Heart left ventricle (tissue), 16 donors: ENCODE results near the gene TTLL9. TPM values are rescaled to one million over a fixed set of nuclear protein-coding genes. Genes with fewer than 3 reads are reported as not detected.
A peak's percentile ranks its signal among the peaks of the same experiment; 100 is the strongest.

ENCODE experiments used
- ATAC-seq, 4 donors: fragments of 200-7000 bp; cut with Tn5 transposase; one replicate each; pipeline ENCODE4 v1.9.1; 2020 to 2022; ENCODE audit warnings: moderate library complexity in 4 of 4, mild to moderate bottlenecking in 3 of 4, moderate number of reproducible peaks in 1 of 4
- DNase-seq, 5 donors: peaks; one replicate each; pipeline ENCODE4 v3.0.0-alpha.2; 2020
- H3K27ac ChIP-seq, 12 donors: fragments of 200-600 bp; sonication (generic) in 4 of 12; one replicate each; pipeline versions ENCODE4 v1.5.0 to v1.8.0; 2016 to 2022; ENCODE audit warnings: mild to moderate bottlenecking in 2 of 12
- H3K27me3 ChIP-seq, 9 donors: fragments of 200-600 bp; sonication (generic) in 2 of 9; one replicate each; pipeline versions ENCODE4 v1.5.1 to v1.8.0; 2016 to 2022; ENCODE audit warnings: mild to moderate bottlenecking in 3 of 9
- H3K36me3 ChIP-seq, 9 donors: fragments of 200-600 bp; sonication (generic) in 2 of 9; one replicate each; pipeline versions ENCODE4 v1.5.0 to v1.8.0; 2018 to 2022; ENCODE audit warnings: mild to moderate bottlenecking in 2 of 9
- H3K4me1 ChIP-seq, 12 donors: fragments of 200-600 bp; sonication (generic) in 4 of 12; one replicate each; pipeline versions ENCODE4 v1.5.0 to v1.8.0; 2016 to 2022; ENCODE audit warnings: mild to moderate bottlenecking in 3 of 12
- H3K4me3 ChIP-seq, 12 donors: fragments of 200-600 bp; sonication (generic) in 4 of 12; one replicate each; pipeline versions ENCODE4 v1.5.0 to v1.8.0; 2017 to 2022; ENCODE audit warnings: mild to moderate bottlenecking in 9 of 12, moderate library complexity in 4 of 12
- H3K9me3 ChIP-seq, 12 donors: fragments of 200-600 bp; sonication (generic) in 4 of 12; one replicate each; pipeline versions ENCODE4 v1.5.0 to v1.8.0; 2016 to 2022; ENCODE audit warnings: mild to moderate bottlenecking in 1 of 12
- POLR2A ChIP-seq, 2 donors: fragments of 450-650 bp; IDR thresholded peaks; one replicate each; pipeline ENCODE4 v1.6.1; 2017; ENCODE audit warnings: antibody characterized with exemption in 2 of 2, mild to moderate bottlenecking in 2 of 2, moderate library complexity in 2 of 2
- whole genome bisulfite sequencing, 4 donors: extraction: QIAGEN DNeasy Blood & Tissue Kit in 2 of 4; methylation state at CpG; one replicate each; pipeline versions ENCODE4 v1.1.5 to v1.1.7; 2013 to 2018; 5-methylcytosine and 5-hydroxymethylcytosine counted together
- intact Hi-C, 10 donors: fragments of 100-400 bp; cut with DNase I; formaldehyde crosslinking; loops; one replicate each; pipeline versions ENCODE4 v1.11.1 to v1.14.2; 2022
- polyA plus RNA-seq, 2 donors: library from polyadenylated mRNA; stranded (reverse); fragments of 200-250 nt; gene quantifications; one replicate each; pipeline ENCODE4 v1.2.3, GENCODE V29; 2013
- total RNA-seq, 9 donors: library from RNA; depleted of rRNA in 2 of 9; stranded (reverse); fragments of >200 nt in 2 of 9; fragmentation: NEBNext Ultra II Directional in 3 of 9; extraction: Animal tissue kit (Norgen Biotek cat#: 25700) in 3 of 9; gene quantifications; one replicate each; pipeline versions ENCODE4 v1.1.0 to v1.2.4, GENCODE V29; 2016 to 2023
- TF ChIP-seq, protein P1 (sequence below), 12 donors: fragments of 200-600 bp; sonication (generic) in 4 of 12; IDR thresholded peaks; one replicate each; pipeline versions ENCODE4 v1.5.0 to v1.8.0; 2018 to 2022; ENCODE audit warnings: antibody characterized with exemption in 12 of 12, mild to moderate bottlenecking in 5 of 12
- donor health status: ischemic (EF 13 %, LVEDD 7.1; RV severe dilation, severe dysfunction).
- donor health status: healthy with polysubstance abuse.
- donor health status: DM: no; HTN: yes; CAD: no.
- donor health status: DM: no; HTN: no; CAD: no.
- donor health status: ischemic (EF 25% LVEDD 6.9; RV normal size, moderate dysfunction).
- donor health status: ischemic (EF 25% LVEDD 5.7; RV mildly dilated, moderate dysfunction).
- donor health status: healthy.
- donor health status: DM: yes; HTN: yes; CAD: no.
- donor health status: ischemic (EF 35%, LVEDD 5.7; RV mildly dilated, moderate dysfunction).
- donor health status: nonischemic (EF 11% LVEDD 7.7; RV severe dilation, severe dysfunction).
- donor health status: DM: yes; HTN: yes; CAD: no.
- donor health status: PGD.
- donor health status: ischemic (EF 29% LVEDD 5.4; RV normal size, mild dysfunction).
- donor health status: nonischemic (EF 23%, LVEDD 6.1; RV moderate dilation, normal function).

Gene TTLL9
- total and polyA plus RNA-seq, 11 donors, result not detected

- ATAC-seq, result no peak
- H3K36me3 ChIP-seq, result no peaks in the 10 kb centered on the region
- H3K4me3 ChIP-seq, result peak overlapping the region in 1 of 12 donors; percentile 66
- TF ChIP-seq POLR2A (IDR thresholded peaks at IDR 0.05), result no peak
- TF ChIP-seq, protein P1, sequence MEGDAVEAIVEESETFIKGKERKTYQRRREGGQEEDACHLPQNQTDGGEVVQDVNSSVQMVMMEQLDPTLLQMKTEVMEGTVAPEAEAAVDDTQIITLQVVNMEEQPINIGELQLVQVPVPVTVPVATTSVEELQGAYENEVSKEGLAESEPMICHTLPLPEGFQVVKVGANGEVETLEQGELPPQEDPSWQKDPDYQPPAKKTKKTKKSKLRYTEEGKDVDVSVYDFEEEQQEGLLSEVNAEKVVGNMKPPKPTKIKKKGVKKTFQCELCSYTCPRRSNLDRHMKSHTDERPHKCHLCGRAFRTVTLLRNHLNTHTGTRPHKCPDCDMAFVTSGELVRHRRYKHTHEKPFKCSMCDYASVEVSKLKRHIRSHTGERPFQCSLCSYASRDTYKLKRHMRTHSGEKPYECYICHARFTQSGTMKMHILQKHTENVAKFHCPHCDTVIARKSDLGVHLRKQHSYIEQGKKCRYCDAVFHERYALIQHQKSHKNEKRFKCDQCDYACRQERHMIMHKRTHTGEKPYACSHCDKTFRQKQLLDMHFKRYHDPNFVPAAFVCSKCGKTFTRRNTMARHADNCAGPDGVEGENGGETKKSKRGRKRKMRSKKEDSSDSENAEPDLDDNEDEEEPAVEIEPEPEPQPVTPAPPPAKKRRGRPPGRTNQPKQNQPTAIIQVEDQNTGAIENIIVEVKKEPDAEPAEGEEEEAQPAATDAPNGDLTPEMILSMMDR (IDR thresholded peaks at IDR 0.05), result no peak
- WGBS, 4 donors, result 68 to 78% (median 75%) methylated on average over 14 to 15 of the region's 15 CpGs
- intact Hi-C loops, result no loop called here
- H3K27ac ChIP-seq, result peak overlapping the region in 10 of 12 donors; percentile 22 to 89 (median 79)
- H3K4me1 ChIP-seq, result peaks cover 0 to 92% (median 42%) of the 10 kb centered on the region in 12 donors
- H3K9me3 ChIP-seq, result no peaks in the 10 kb centered on the region
- no peak for DNase-seq
- no peaks in the 10 kb centered on the region for H3K27me3 ChIP-seq
Measured at GRCh38 chr20:31840906-31841816, 29.3 kb upstream of the TTLL9 start.

GRCh38 chr20:31841928-31842327 lies 28.5 kb upstream of the TTLL9 start:
- Histone ChIP-seq H3K36me3 (no peaks in the 10 kb centered on the region), H3K27me3 (no peaks in the 10 kb centered on the region), H3K9me3 (no peaks in the 10 kb centered on the region), H3K27ac (peak overlapping the region in 11 of 12 donors; percentile 22 to 89 (median 77)), H3K4me3 (peak overlapping the region in 6 of 12 donors; percentile 49 to 72 (median 65)), H3K4me1 (peaks cover 0 to 84% (median 34%) of the 10 kb centered on the region in 12 donors)
- peak in 2 of 5 donors; percentile 62 to 72 for DNase-seq
- TF ChIP-seq, protein P1 (IDR thresholded peaks at IDR 0.05), result no peak
- no peak for TF ChIP-seq POLR2A (IDR thresholded peaks at IDR 0.05)
- 39 to 57% (median 40%) methylated on average over 8 of the region's 8 CpGs for WGBS, 4 donors
- peak in 3 of 4 donors; percentile 6 to 9 (median 9) for ATAC-seq
- intact Hi-C loops, result no loop called here

GRCh38 chr20:31842471-31843157 lies 27.8 kb upstream of the TTLL9 start:
- H3K27ac ChIP-seq, result peak overlapping the region; percentile 22 to 89 (median 76)
- H3K4me3 ChIP-seq, result peak overlapping the region in 10 of 12 donors; percentile 20 to 72 (median 52)
- TF ChIP-seq, protein P1 (IDR thresholded peaks at IDR 0.05), result peak in 1 of 12 donors; percentile 3
- no peak for TF ChIP-seq POLR2A (IDR thresholded peaks at IDR 0.05)
- no peaks in the 10 kb centered on the region for H3K36me3 ChIP-seq
- no peaks in the 10 kb centered on the region for H3K9me3 ChIP-seq
- H3K27me3 ChIP-seq, result no peaks in the 10 kb centered on the region
- ATAC-seq, result peak; percentile 55 to 82 (median 66)
- 40 to 56% (median 44%) methylated on average over 7 to 12 of the region's 12 CpGs for WGBS, 4 donors
- intact Hi-C loops, result no loop called here
- DNase-seq, result peak; percentile 87 to 91 (median 88)
- H3K4me1 ChIP-seq, result peaks cover 0 to 77% (median 30%) of the 10 kb centered on the region in 12 donors

GRCh38 chr20:31843288-31843687 lies 27.1 kb upstream of the TTLL9 start:
- H3K27me3 ChIP-seq, result no peaks in the 10 kb centered on the region
- no peaks in the 10 kb centered on the region for H3K9me3 ChIP-seq
- TF ChIP-seq, protein P1 (IDR thresholded peaks at IDR 0.05), result no peak
- TF ChIP-seq POLR2A (IDR thresholded peaks at IDR 0.05), result no peak
- H3K4me1 ChIP-seq, result peaks cover 0 to 71% (median 28%) of the 10 kb centered on the region in 12 donors
- H3K4me3 ChIP-seq, result peak overlapping the region in 11 of 12 donors; percentile 24 to 72 (median 50)
- DNase-seq (no peak), ATAC-seq (no peak)
- intact Hi-C loops, result no loop called here
- no peaks in the 10 kb centered on the region for H3K36me3 ChIP-seq
- H3K27ac ChIP-seq, result peak overlapping the region; percentile 22 to 89 (median 76)
- 59 to 70% (median 64%) methylated on average over 4 to 6 of the region's 6 CpGs for WGBS, 4 donors
